Endothelial cell (in vitro differentiated cells): ENCODE results near the gene FMO5. TPM values are rescaled to one million over a fixed set of nuclear protein-coding genes. Genes with fewer than 3 reads are reported as not detected.

ENCODE experiments used
- DNase-seq: peaks from one replicate; pipeline ENCODE4 v3.0.0; 2021; ENCODE audit warnings: low spot score
- H3K27ac Mint-ChIP-seq: one replicate; pipeline ENCODE4 v1.8.0; 2021; ENCODE audit warnings: mixed read lengths, inconsistent platforms; ENCODE audit not compliant: unreplicated experiment
- H3K27me3 Mint-ChIP-seq: one replicate; pipeline ENCODE4 v1.8.0; 2021; ENCODE audit warnings: mild to moderate bottlenecking, moderate library complexity, mixed read lengths, inconsistent platforms; ENCODE audit not compliant: unreplicated experiment
- H3K36me3 Mint-ChIP-seq: one replicate; pipeline ENCODE4 v1.8.0; 2021; ENCODE audit warnings: mild to moderate bottlenecking, low read depth, mixed read lengths, inconsistent platforms; ENCODE audit not compliant: unreplicated experiment
- H3K4me1 Mint-ChIP-seq: one replicate; pipeline ENCODE4 v1.8.0; 2021; ENCODE audit warnings: mild to moderate bottlenecking, mixed read lengths, inconsistent platforms; ENCODE audit not compliant: unreplicated experiment
- H3K4me3 Mint-ChIP-seq: one replicate; pipeline ENCODE4 v1.8.0; 2021; ENCODE audit warnings: mild to moderate bottlenecking, mixed read lengths, inconsistent platforms; ENCODE audit not compliant: unreplicated experiment
- H3K9me3 Mint-ChIP-seq: one replicate; pipeline ENCODE4 v1.8.0; 2021; ENCODE audit warnings: mixed read lengths, inconsistent platforms; ENCODE audit not compliant: unreplicated experiment
- CTCF ChIP-seq: fragments of 200-600 bp; sonication (generic); IDR thresholded peaks from one replicate; pipeline ENCODE4 v1.5.0; 2021; ENCODE audit warnings: antibody characterized with exemption; ENCODE audit not compliant: unreplicated experiment
- total RNA-seq: library from RNA; stranded (reverse); fragmentation: NEBNext Ultra II Directional; extraction: Animal tissue kit (Norgen Biotek cat#: 25700); gene quantifications from one replicate; pipeline ENCODE4 v1.2.1, GENCODE V29; 2021; ENCODE audit not compliant: unreplicated experiment

Gene FMO5
- total RNA-seq, 1 donor from 2014 or later: 1.6 TPM

GRCh38 chr1:147209825-147210821 is 15.0 kb downstream of the FMO5 start:
- Mint-ChIP-seq H3K36me3 (no peaks in the 10 kb centered on the region), H3K27me3 (no peaks in the 10 kb centered on the region), H3K4me3 (no peak overlapping the region), H3K4me1 (no peaks in the 10 kb centered on the region), H3K9me3 (no peaks in the 10 kb centered on the region), H3K27ac (no peak overlapping the region)
- TF ChIP-seq CTCF: no peak
- no peak for DNase-seq

- Mint-ChIP-seq H3K36me3 (no peaks in the 10 kb centered on the region), H3K4me3 (no peak overlapping the region), H3K9me3 (no peaks in the 10 kb centered on the region), H3K27me3 (no peaks in the 10 kb centered on the region), H3K4me1 (no peaks in the 10 kb centered on the region), H3K27ac (no peak overlapping the region)
- no peak for TF ChIP-seq CTCF
- DNase-seq: no peak
Observed at GRCh38 chr1:147208619-147209018, 16.5 kb downstream of the FMO5 start.

GRCh38 chr1:147207192-147207591 is 17.9 kb downstream of the FMO5 start:
- TF ChIP-seq CTCF: no peak

GRCh38 chr1:147204080-147204479 is 21.1 kb downstream of the FMO5 start:
- Mint-ChIP-seq H3K27me3 (no peaks in the 10 kb centered on the region), H3K27ac (no peak overlapping the region), H3K4me3 (no peak overlapping the region), H3K9me3 (no peaks in the 10 kb centered on the region), H3K36me3 (no peaks in the 10 kb centered on the region), H3K4me1 (no peaks in the 10 kb centered on the region)
- no peak for DNase-seq
- TF ChIP-seq CTCF: no peak

More at GRCh38 chr1:147207192-147207591, 17.9 kb downstream of the FMO5 start:
- Mint-ChIP-seq H3K27me3 (no peaks in the 10 kb centered on the region), H3K36me3 (no peaks in the 10 kb centered on the region), H3K27ac (no peak overlapping the region), H3K4me1 (no peaks in the 10 kb centered on the region), H3K9me3 (no peaks in the 10 kb centered on the region), H3K4me3 (no peak overlapping the region)
- DNase-seq: no peak

- no peaks in the 10 kb centered on the region for H3K4me1 Mint-ChIP-seq
- no peak overlapping the region for H3K4me3 Mint-ChIP-seq
- H3K27me3 Mint-ChIP-seq: no peaks in the 10 kb centered on the region
- H3K9me3 Mint-ChIP-seq: no peaks in the 10 kb centered on the region
- DNase-seq: no peak
- no peak overlapping the region for H3K27ac Mint-ChIP-seq
- no peaks in the 10 kb centered on the region for H3K36me3 Mint-ChIP-seq
- no peak for TF ChIP-seq CTCF
Observed at GRCh38 chr1:147202576-147202975, 22.6 kb downstream of the FMO5 start.
